ENCODE data around the gene KAT6B. TPM values are rescaled to one million over a fixed set of nuclear protein-coding genes. Genes with fewer than 3 reads are reported as not detected.

Gene KAT6B
- total RNA-seq, 1 experiment from 2014 or later: 21.8 TPM

- TF ChIP-seq EZH2 (IDR thresholded peaks at IDR 0.05; ENCODE audit: borderline replicate concordance, low read depth, low read length, poor library complexity, severe bottlenecking) (no peak), CTCF (conservative IDR thresholded peaks at IDR 0.05; ENCODE audit: low read depth, low read length) (no peak)
- Histone ChIP-seq H3K9me3 (ENCODE audit: low read depth, low read length, poor library complexity, severe bottlenecking) (no peaks in the 10 kb centered on the region), H3K4me1 (ENCODE audit: insufficient read depth, low read length, poor library complexity, severe bottlenecking) (no peaks in the 10 kb centered on the region), H3K27ac (ENCODE audit: low read depth, low read length, poor library complexity, severe bottlenecking) (no peak overlapping the region), H3K27me3 (replicated peaks; ENCODE audit: insufficient read depth, low read depth, low read length, poor library complexity) (no peaks in the 10 kb centered on the region), H3K4me3 (ENCODE audit: low read depth, low read length, poor library complexity, severe bottlenecking) (no peak overlapping the region), H3K36me3 (ENCODE audit: insufficient read depth, low read length, poor library complexity, severe bottlenecking) (no peaks in the 10 kb centered on the region)
- no peak for DNase-seq (ENCODE audit: low spot score)
- ChIA-PET CTCF (no interaction called here), POLR2A (ENCODE audit: low non-redundant PET) (no interaction called here)
- intact Hi-C loops (cut with micrococcal nuclease; ENCODE audit: unreplicated experiment): no loop called here
- no TSS peak for BruUV-seq (replicated peaks)
Observed at GRCh38 chr10:75003891-75004290, 177.5 kb downstream of the KAT6B start.

GRCh38 chr10:75007646-75008045, 181.2 kb downstream of the KAT6B start:
- H3K9me3 ChIP-seq (ENCODE audit: low read depth, low read length, poor library complexity, severe bottlenecking): no peaks in the 10 kb centered on the region
- DNase-seq (ENCODE audit: low spot score): no peak
- no peak overlapping the region for H3K27ac ChIP-seq (ENCODE audit: low read depth, low read length, poor library complexity, severe bottlenecking)
- H3K4me1 ChIP-seq (ENCODE audit: insufficient read depth, low read length, poor library complexity, severe bottlenecking): no peaks in the 10 kb centered on the region
- no TSS peak for BruUV-seq (replicated peaks)
- CTCF ChIA-PET: no interaction called here
- POLR2A ChIA-PET (ENCODE audit: low non-redundant PET): no interaction called here
- no peak overlapping the region for H3K4me3 ChIP-seq (ENCODE audit: low read depth, low read length, poor library complexity, severe bottlenecking)
- no peaks in the 10 kb centered on the region for H3K27me3 ChIP-seq (replicated peaks; ENCODE audit: insufficient read depth, low read depth, low read length, poor library complexity)
- intact Hi-C loops (cut with micrococcal nuclease; ENCODE audit: unreplicated experiment): no loop called here
- no peak for TF ChIP-seq EZH2 (IDR thresholded peaks at IDR 0.05; ENCODE audit: borderline replicate concordance, low read depth, low read length, poor library complexity, severe bottlenecking)
- TF ChIP-seq CTCF (conservative IDR thresholded peaks at IDR 0.05; ENCODE audit: low read depth, low read length): no peak
- no peaks in the 10 kb centered on the region for H3K36me3 ChIP-seq (ENCODE audit: insufficient read depth, low read length, poor library complexity, severe bottlenecking)

- no peak for DNase-seq (ENCODE audit: low spot score)
- CTCF ChIA-PET: no interaction called here
- intact Hi-C loops (cut with micrococcal nuclease; ENCODE audit: unreplicated experiment): no loop called here
- no peak for TF ChIP-seq EZH2 (IDR thresholded peaks at IDR 0.05; ENCODE audit: borderline replicate concordance, low read depth, low read length, poor library complexity, severe bottlenecking)
- no peak for TF ChIP-seq CTCF (conservative IDR thresholded peaks at IDR 0.05; ENCODE audit: low read depth, low read length)
- Histone ChIP-seq H3K27me3 (replicated peaks; ENCODE audit: insufficient read depth, low read depth, low read length, poor library complexity) (no peaks in the 10 kb centered on the region), H3K27ac (ENCODE audit: low read depth, low read length, poor library complexity, severe bottlenecking) (no peak overlapping the region), H3K36me3 (ENCODE audit: insufficient read depth, low read length, poor library complexity, severe bottlenecking) (no peaks in the 10 kb centered on the region), H3K4me1 (ENCODE audit: insufficient read depth, low read length, poor library complexity, severe bottlenecking) (no peaks in the 10 kb centered on the region), H3K9me3 (ENCODE audit: low read depth, low read length, poor library complexity, severe bottlenecking) (no peaks in the 10 kb centered on the region), H3K4me3 (ENCODE audit: low read depth, low read length, poor library complexity, severe bottlenecking) (no peak overlapping the region)
- POLR2A ChIA-PET (ENCODE audit: low non-redundant PET): no interaction called here
- no TSS peak for BruUV-seq (replicated peaks)
Observed at GRCh38 chr10:75008952-75009351, 182.6 kb downstream of the KAT6B start.

Data from A673 (cell line).